Measurements from ENCODE around the gene SEM1. TPM values are rescaled to one million over a fixed set of nuclear protein-coding genes. Genes with fewer than 3 reads are reported as not detected.
"Not testable (repeated sequence)": the region's sequence is repeated elsewhere in the genome, so short reads cannot be mapped to it uniquely, and the experiment has no call there.

SEM1 gene
- total and polyA plus RNA-seq, 7 donors, result 16.3 to 102 (median 37.0) TPM

DNA sequence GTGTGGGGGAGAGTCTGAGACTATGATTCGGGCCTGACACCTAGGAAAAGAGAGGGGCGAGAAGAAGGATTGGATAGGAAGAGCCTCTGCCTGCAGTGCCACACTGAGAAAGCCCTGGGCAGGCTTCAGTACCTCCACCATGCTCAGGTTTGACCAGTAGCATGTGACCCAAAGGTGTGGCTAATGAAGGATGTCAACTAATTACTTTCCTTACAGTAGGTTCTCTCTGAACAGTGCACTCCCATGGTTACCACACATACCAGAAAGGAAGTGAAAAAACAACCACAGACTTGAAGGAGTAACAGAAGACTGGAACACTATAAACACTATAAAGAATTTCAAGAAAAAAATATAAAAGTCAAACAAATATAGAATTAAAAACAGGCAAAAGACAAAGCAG lies 46.2 kb downstream of the SEM1 start:
- Histone ChIP-seq H3K4me1 (peaks cover 0 to 9% (median 0%) of the 10 kb centered on the region in 4 donors), H3K27me3 (no peaks in the 10 kb centered on the region), H3K27ac (no peak overlapping the region), H3K36me3 (peaks cover 0 to 12% (median 0%) of the 10 kb centered on the region in 4 donors), H3K9me3 (no peaks in the 10 kb centered on the region), H3K4me3 (no peak overlapping the region)
- TF ChIP-seq POLR2A (IDR thresholded peaks at IDR 0.05) (no peak), EP300 (IDR thresholded peaks at IDR 0.05) (no peak), POLR2AphosphoS5 (IDR thresholded peaks at IDR 0.05) (no peak)
- TF ChIP-seq, protein P1, sequence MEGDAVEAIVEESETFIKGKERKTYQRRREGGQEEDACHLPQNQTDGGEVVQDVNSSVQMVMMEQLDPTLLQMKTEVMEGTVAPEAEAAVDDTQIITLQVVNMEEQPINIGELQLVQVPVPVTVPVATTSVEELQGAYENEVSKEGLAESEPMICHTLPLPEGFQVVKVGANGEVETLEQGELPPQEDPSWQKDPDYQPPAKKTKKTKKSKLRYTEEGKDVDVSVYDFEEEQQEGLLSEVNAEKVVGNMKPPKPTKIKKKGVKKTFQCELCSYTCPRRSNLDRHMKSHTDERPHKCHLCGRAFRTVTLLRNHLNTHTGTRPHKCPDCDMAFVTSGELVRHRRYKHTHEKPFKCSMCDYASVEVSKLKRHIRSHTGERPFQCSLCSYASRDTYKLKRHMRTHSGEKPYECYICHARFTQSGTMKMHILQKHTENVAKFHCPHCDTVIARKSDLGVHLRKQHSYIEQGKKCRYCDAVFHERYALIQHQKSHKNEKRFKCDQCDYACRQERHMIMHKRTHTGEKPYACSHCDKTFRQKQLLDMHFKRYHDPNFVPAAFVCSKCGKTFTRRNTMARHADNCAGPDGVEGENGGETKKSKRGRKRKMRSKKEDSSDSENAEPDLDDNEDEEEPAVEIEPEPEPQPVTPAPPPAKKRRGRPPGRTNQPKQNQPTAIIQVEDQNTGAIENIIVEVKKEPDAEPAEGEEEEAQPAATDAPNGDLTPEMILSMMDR (IDR thresholded peaks at IDR 0.05), result no peak
- no peak for DNase-seq
- intact Hi-C loops (cut with DNase I), result no loop called here
- WGBS, 2 donors, result 90 to 95% methylated on average over 2 of the region's 2 CpGs

DNA sequence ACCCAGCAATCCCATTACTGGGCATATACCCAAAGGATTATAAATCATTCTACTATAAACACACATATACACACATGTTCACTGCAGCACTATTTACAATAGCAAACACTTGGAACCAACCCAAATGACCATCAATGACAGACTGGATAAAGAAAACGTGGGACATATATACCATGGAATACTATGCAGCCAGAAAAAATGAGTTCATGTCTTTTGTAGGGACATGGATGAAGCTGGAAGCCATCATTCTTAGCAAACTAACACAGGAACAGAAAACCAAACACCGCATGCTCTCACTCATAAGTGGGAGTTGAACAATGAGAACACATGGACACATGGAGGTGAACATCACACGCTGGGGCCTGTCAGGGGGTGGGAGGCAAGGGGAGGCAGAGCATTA lies 47.5 kb downstream of the SEM1 start:
- H3K27ac ChIP-seq; intact Hi-C loops (cut with DNase I); H3K27me3 ChIP-seq; H3K4me3 ChIP-seq; H3K9me3 ChIP-seq; H3K4me1 ChIP-seq; DNase-seq; H3K36me3 ChIP-seq: not testable (repeated sequence)
- WGBS, 2 donors, result 82 to 87% methylated on average over 3 of the region's 3 CpGs

DNA sequence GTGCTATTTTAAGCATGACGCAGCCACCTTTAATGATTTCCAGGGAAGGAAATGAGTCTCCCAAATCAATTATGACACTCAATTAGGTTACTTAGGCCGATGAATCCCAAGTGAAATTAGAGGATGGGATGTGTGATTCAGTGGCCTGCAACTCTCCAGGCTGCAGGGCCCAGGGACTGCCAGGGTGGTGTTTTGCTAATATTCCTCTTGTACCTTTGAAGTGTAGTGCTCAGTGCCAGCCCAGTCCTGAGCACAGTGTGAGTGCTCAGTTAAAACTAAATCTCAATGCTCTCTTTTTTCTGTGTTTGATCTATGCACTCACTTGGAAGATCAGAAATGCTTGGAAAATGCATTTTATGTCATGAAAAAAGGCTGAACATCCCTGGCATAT lies 51.6 kb downstream of the SEM1 start:
- Histone ChIP-seq H3K9me3 (no peaks in the 10 kb centered on the region), H3K4me3 (no peak overlapping the region), H3K27me3 (no peaks in the 10 kb centered on the region), H3K4me1 (peaks cover 0 to 9% (median 0%) of the 10 kb centered on the region in 4 donors), H3K27ac (no peak overlapping the region), H3K36me3 (no peaks in the 10 kb centered on the region)
- intact Hi-C loops (cut with DNase I), result no loop called here
- TF ChIP-seq EP300 (IDR thresholded peaks at IDR 0.05), result no peak
- TF ChIP-seq, protein P1 (IDR thresholded peaks at IDR 0.05), result no peak
- TF ChIP-seq POLR2AphosphoS5 (IDR thresholded peaks at IDR 0.05), result no peak
- no peak for TF ChIP-seq POLR2A (IDR thresholded peaks at IDR 0.05)
- 93 to 94% methylated on average over 2 of the region's 2 CpGs for WGBS, 2 donors
- DNase-seq, result no peak

DNA sequence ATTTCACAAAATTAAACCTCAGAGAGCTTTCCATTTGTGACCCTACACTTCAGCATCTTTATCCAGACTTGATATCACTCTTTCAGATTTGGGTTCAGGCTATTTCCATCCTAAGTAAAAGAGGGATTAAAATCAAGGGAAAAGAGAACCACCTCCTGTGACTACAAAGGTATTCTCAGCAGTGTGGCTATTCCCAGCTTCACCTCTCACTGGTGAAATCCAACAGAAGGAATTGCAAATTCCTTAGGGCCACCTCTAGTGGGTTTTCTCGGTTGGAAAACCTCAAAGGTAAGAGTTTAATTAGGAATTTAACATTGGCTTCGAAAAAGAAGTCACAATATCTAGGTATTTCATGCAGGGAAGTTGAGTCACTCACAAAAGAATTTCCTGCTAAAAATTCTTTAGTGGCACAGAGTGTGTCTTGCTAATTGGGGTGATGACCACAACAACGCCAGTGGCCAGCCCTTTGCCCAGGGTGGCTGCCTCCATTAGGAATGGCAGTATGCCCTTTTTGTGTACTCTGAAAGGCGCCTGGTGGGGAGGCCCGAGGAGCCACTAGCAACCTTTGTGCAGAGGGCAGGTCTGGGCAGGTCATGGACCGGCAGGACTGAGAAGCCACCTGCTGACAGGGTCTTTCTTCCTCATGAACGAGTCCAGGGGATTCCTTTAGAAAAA lies 52.2 kb downstream of the SEM1 start:
- no peak overlapping the region for H3K27ac ChIP-seq
- no peak for DNase-seq
- intact Hi-C loops (cut with DNase I), result no loop called here
- H3K36me3 ChIP-seq, result no peaks in the 10 kb centered on the region
- H3K4me3 ChIP-seq, result no peak overlapping the region
- TF ChIP-seq POLR2AphosphoS5 (IDR thresholded peaks at IDR 0.05) (no peak), POLR2A (IDR thresholded peaks at IDR 0.05) (no peak), EP300 (IDR thresholded peaks at IDR 0.05) (no peak)
- TF ChIP-seq, protein P1 (IDR thresholded peaks at IDR 0.05), result no peak
- H3K9me3 ChIP-seq, result no peaks in the 10 kb centered on the region
- WGBS, 2 donors, result 80 to 81% methylated on average over 7 of the region's 7 CpGs
- H3K4me1 ChIP-seq, result peaks cover 0 to 9% (median 0%) of the 10 kb centered on the region in 4 donors
- H3K27me3 ChIP-seq, result no peaks in the 10 kb centered on the region

DNA sequence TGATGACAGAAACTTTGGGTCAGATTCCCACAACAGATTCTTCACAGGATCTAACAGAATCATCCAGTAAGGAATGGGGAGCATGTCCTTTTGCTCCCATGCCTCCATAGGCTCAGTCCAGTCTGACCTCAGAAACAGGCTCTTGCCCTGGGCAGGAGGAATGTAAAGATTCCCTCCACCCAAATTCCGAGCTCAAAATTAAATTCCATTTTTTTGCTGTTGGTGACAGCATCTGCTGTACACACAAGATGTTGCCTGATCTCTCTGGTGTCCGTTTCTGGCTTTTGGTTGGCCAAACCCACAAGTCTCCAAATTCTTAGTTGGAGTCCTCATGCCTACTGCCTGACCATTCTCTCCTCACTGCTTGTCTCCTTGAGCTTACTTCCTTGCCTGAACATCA lies 53.7 kb downstream of the SEM1 start:
- H3K36me3 ChIP-seq, result no peaks in the 10 kb centered on the region
- H3K4me3 ChIP-seq, result no peak overlapping the region
- H3K9me3 ChIP-seq, result peaks cover 0 to 2% (median 0%) of the 10 kb centered on the region in 4 donors
- 83 to 84% methylated on average over 2 of the region's 2 CpGs for WGBS, 2 donors
- H3K27ac ChIP-seq, result no peak overlapping the region
- no peaks in the 10 kb centered on the region for H3K27me3 ChIP-seq
- intact Hi-C loops (cut with DNase I), result no loop called here
- H3K4me1 ChIP-seq, result peaks cover 0 to 9% (median 0%) of the 10 kb centered on the region in 4 donors
- TF ChIP-seq POLR2A (IDR thresholded peaks at IDR 0.05) (no peak), EP300 (IDR thresholded peaks at IDR 0.05) (no peak), POLR2AphosphoS5 (IDR thresholded peaks at IDR 0.05) (no peak)
- TF ChIP-seq, protein P1 (IDR thresholded peaks at IDR 0.05), result no peak
- no peak for DNase-seq

All from sigmoid colon (tissue), 7 donors.